Measurements from ENCODE around the gene TXLNB.

The TXLNB gene

DNA sequence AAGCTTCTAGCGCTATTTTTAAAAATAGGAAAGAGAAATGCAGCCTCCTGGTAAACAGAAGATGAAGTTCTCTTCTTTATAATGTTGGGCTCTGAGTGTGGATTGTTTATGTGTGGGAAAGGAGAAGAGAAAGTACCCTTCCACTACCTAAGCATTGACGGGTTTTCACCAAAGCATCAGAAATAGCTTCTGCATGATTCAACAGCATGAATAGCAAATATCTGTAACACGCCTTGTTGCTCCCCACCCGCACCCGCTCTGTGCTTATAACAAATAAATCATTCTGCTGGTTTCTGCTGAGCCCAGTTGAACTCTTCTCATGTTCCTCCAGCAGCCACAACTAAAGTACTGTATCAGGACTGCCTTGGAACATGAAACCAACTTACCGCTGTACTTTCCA is 20.7 kb downstream of the TXLNB start:
- no peaks in the 10 kb centered on the region for H3K4me1 ChIP-seq (ENCODE audit: insufficient read depth, poor library complexity, severe bottlenecking)
- no peaks in the 10 kb centered on the region for H3K27me3 ChIP-seq (ENCODE audit: insufficient read depth, poor library complexity, severe bottlenecking)
- H3K4me3 ChIP-seq (ENCODE audit: severe bottlenecking) = no peak overlapping the region
- no peaks in the 10 kb centered on the region for H3K36me3 ChIP-seq (ENCODE audit: low read depth)
- no peaks in the 10 kb centered on the region for H3K9me3 ChIP-seq (ENCODE audit: severe bottlenecking)
- ATAC-seq (ENCODE audit: low read depth) = peak; percentile 56
- no peak overlapping the region for H3K27ac ChIP-seq (ENCODE audit: poor library complexity, severe bottlenecking)
- TF ChIP-seq, protein P1, sequence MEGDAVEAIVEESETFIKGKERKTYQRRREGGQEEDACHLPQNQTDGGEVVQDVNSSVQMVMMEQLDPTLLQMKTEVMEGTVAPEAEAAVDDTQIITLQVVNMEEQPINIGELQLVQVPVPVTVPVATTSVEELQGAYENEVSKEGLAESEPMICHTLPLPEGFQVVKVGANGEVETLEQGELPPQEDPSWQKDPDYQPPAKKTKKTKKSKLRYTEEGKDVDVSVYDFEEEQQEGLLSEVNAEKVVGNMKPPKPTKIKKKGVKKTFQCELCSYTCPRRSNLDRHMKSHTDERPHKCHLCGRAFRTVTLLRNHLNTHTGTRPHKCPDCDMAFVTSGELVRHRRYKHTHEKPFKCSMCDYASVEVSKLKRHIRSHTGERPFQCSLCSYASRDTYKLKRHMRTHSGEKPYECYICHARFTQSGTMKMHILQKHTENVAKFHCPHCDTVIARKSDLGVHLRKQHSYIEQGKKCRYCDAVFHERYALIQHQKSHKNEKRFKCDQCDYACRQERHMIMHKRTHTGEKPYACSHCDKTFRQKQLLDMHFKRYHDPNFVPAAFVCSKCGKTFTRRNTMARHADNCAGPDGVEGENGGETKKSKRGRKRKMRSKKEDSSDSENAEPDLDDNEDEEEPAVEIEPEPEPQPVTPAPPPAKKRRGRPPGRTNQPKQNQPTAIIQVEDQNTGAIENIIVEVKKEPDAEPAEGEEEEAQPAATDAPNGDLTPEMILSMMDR (IDR thresholded peaks at IDR 0.05; ENCODE audit: poor library complexity, severe bottlenecking) = no peak
- DNase-seq (ENCODE audit: low spot score) = no peak

DNA sequence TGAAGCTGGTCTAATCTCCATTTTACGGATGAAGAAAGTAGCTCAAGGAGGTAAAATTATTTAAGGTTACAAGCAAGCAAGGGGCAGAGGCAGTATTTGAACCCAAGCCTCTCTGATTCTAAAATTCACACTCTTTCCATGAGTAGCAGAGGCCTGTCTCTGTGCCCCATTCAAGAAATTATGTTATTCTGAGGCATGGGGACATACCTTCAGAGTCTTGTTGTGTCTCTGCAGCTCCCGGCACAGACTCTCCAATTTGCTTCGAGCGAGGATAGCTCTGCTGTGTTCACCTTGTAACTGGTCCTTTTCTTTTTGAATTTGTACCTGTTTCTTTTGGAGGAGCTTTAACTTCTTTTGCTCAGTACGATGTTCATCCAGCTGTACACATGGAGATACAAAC is 21.5 kb downstream of the TXLNB start:
- H3K36me3 ChIP-seq (ENCODE audit: low read depth) = no peaks in the 10 kb centered on the region
- H3K27ac ChIP-seq (ENCODE audit: poor library complexity, severe bottlenecking) = no peak overlapping the region
- no peaks in the 10 kb centered on the region for H3K27me3 ChIP-seq (ENCODE audit: insufficient read depth, poor library complexity, severe bottlenecking)
- no peak overlapping the region for H3K4me3 ChIP-seq (ENCODE audit: severe bottlenecking)
- TF ChIP-seq, protein P1 (IDR thresholded peaks at IDR 0.05; ENCODE audit: poor library complexity, severe bottlenecking) = no peak
- ATAC-seq (ENCODE audit: low read depth) = no peak
- DNase-seq (ENCODE audit: low spot score) = no peak
- no peaks in the 10 kb centered on the region for H3K9me3 ChIP-seq (ENCODE audit: severe bottlenecking)
- H3K4me1 ChIP-seq (ENCODE audit: insufficient read depth, poor library complexity, severe bottlenecking) = no peaks in the 10 kb centered on the region

DNA sequence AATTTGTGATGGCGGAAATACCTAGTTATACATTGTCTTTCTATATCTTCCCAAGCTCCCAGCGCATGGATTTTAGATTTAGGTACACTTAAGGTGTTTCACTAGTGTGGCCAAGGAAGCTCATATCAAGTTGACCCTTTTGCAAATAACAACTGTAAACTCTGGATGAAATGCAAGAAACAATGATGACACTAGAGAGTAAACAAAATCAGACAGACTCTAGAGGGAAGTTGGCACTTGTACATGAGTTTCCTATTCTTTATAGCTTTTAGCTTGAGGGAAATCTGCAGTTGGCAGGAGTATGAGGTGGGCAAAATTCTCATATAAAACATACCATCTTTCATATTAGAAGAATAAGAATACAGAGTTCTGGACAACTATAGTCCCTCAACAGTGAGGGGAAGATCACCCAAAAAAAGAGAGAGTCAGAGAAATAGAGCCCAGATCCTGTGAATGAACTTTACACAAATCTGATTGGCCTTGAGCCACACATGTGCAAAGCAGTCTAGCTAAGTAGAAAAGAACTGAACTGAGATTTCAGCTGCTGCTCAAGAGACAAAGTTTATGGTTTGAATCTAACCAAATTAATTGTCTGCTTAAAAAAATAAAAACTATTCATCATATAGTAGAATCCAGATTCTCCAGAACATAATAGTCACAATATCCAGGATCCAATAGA is 26.1 kb downstream of the TXLNB start:
- TF ChIP-seq, protein P1 (IDR thresholded peaks at IDR 0.05; ENCODE audit: poor library complexity, severe bottlenecking) = no peak
- H3K4me3 ChIP-seq (ENCODE audit: severe bottlenecking) = no peak overlapping the region
- H3K36me3 ChIP-seq (ENCODE audit: low read depth) = no peaks in the 10 kb centered on the region
- no peak overlapping the region for H3K27ac ChIP-seq (ENCODE audit: poor library complexity, severe bottlenecking)
- ATAC-seq (ENCODE audit: low read depth) (no peak), DNase-seq (ENCODE audit: low spot score) (no peak)
- H3K27me3 ChIP-seq (ENCODE audit: insufficient read depth, poor library complexity, severe bottlenecking) = no peaks in the 10 kb centered on the region
- H3K4me1 ChIP-seq (ENCODE audit: insufficient read depth, poor library complexity, severe bottlenecking) = no peaks in the 10 kb centered on the region
- H3K9me3 ChIP-seq (ENCODE audit: severe bottlenecking) = no peaks in the 10 kb centered on the region

DNA sequence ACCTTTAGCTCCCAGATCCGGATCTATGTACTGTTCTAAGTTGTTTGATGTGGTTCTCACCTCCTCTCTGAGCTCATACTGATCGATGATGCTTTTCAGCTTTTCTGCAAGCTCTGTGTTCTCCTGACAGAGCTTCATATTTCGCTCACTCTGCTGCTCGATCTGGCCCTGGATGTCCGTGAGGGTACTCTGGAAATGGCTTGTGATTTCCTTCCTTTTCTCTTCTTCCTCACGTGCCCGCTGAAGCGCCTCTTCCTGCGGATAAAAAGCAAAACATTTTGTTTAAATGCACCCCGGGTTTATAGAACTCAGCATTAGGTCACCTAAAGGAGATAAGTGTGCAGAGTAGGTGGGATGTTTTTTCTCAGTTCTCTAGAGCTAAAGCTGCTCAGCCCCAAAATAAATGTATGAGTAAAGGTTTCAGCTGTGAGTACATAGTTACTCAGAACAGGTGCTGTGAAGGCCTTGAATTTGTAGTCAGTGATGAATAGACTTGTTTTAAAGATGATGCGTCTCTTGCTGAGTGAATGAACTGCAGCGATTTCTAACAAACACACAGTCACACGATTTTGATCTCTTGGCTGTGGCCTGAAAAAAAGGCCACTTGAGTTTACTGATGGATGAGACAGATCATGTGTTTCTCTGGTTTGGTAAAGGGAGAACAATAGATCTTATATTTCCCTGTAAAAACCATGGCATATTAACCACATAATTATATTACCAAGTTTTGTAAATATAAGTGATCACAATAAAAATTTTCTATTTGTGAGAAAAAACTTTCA is 29.1 kb downstream of the TXLNB start:
- Histone ChIP-seq H3K27me3 (ENCODE audit: insufficient read depth, poor library complexity, severe bottlenecking) (no peaks in the 10 kb centered on the region), H3K4me1 (ENCODE audit: insufficient read depth, poor library complexity, severe bottlenecking) (no peaks in the 10 kb centered on the region), H3K9me3 (ENCODE audit: severe bottlenecking) (no peaks in the 10 kb centered on the region), H3K36me3 (ENCODE audit: low read depth) (no peaks in the 10 kb centered on the region), H3K4me3 (ENCODE audit: severe bottlenecking) (no peak overlapping the region), H3K27ac (ENCODE audit: poor library complexity, severe bottlenecking) (no peak overlapping the region)
- DNase-seq (ENCODE audit: low spot score) = no peak
- peak; percentile 45; the same call in 1 of the 3 replicates for ATAC-seq (ENCODE audit: low read depth)
- TF ChIP-seq, protein P1 (IDR thresholded peaks at IDR 0.05; ENCODE audit: poor library complexity, severe bottlenecking) = no peak
